IPS-NIHi7 (cell line): ENCODE measurements around the gene ATP10D.
"Not testable (repeated sequence)": the region's sequence is repeated elsewhere in the genome, so short reads cannot be mapped to it uniquely, and the experiment has no call there.

Source experiments
- DNase-seq: peaks from one replicate; pipeline ENCODE4 v3.0.0; 2012; ENCODE audit warnings: mixed read lengths; ENCODE audit errors: extremely low spot score

Gene ATP10D

GRCh38 chr4:47534772-47535171, 49.7 kb downstream of the ATP10D start:
- no peak for DNase-seq

DNA sequence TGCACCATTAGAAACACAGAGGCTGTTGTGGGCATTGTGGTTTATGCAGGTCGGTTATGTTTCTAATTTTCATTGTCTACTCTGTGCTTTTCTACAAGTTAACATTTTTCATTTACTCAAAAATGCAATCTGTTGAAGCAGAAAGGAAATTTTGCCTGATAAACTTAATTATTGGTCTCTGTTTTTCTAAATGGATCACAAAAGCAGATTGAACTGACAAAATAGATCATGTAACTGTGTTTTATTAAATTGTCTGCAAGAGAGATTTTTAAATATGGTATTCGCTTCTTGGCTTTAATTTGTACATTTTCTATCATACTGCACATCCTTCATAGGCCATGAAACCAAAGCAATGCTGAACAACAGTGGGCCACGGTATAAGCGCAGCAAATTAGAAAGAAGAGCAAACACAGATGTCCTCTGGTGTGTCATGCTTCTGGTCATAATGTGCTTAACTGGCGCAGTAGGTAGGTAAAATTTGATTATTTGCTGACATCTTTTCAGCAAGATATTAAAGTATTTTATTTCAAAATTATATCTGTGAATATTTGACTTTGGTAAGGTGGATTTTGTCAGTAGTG, 50.6 kb downstream of the ATP10D start:
- DNase-seq, result no peak

- DNase-seq, result no peak
These were observed 51.9 kb downstream of the ATP10D start for GRCh38 chr4:47536966-47537365.

DNA sequence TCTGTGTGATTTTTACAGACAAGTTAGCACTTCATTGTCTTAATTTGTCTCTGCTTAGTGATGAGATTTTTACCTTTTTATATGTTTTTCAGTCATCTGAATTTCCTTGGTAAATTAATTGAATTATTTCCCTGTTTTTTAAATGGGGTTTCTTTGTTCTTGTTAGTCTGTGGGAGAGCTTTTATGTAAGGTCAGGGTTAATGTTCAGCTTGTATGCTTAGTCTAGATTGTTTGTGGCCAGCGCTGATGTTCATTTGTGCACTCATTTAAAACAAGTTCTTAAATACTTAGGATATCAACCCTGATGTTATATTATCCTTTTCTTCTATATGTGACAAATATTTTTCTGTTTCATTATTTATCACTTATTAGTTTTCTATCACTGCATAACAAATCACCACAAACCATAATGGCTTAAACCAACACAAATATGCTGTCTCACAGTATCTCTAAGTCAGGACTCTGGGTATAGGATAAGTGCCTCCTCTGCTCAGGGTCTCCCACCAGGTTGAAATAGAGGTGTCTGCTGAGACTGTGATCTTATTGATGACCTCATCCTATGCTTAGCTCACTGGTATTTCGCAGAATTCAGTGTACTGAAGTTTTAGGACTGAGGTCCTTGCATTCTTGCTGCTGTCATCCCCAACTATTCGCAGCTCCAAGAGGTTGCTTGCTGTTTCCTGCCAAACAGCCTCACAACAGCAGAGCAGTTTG, 53.2 kb downstream of the ATP10D start:
- DNase-seq, result no peak

- no peak for DNase-seq
These were observed 53.7 kb downstream of the ATP10D start for GRCh38 chr4:47538825-47539154.

GRCh38 chr4:47542640-47543039, 57.6 kb downstream of the ATP10D start:
- DNase-seq, result not testable (repeated sequence)

DNA sequence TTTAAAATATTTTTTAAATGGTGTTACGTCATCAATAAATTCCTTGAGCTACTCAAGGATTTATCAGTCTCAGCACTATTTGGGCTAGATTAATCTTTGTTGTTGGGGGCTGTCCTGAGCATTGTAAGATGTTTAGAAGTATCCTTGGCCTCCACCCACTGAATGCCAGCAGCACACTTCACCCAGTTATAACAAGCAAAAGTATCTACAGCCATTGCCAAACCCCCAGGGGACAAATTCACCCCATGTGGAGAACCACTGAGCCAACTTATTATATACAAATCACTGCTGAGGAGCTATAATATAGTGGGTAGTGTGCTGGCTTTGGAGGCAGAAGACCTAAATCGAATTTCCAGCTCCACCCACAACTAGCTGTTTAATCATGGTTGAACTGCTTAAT, 58.3 kb downstream of the ATP10D start:
- DNase-seq, result no peak

DNA sequence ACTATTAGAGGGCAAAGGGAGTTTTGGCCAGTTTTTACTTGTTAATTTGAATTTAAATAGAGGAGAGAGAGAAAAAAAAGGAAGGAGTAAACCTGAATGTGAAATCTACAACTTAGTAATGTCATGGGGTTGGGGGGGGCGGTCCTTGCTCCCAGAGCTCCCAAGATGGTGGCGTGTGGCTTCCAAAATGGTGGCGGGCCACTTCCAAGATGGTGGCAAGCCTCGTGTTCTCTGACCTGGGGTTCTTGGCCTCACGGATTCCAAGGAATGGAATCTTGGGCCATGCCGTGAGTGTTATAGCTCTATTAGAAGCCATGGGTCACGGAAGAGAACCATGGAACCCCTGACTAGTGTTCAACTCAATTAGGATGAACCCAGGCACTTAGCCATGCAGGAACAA, 65.3 kb downstream of the ATP10D start:
- not testable (repeated sequence) for DNase-seq

DNA sequence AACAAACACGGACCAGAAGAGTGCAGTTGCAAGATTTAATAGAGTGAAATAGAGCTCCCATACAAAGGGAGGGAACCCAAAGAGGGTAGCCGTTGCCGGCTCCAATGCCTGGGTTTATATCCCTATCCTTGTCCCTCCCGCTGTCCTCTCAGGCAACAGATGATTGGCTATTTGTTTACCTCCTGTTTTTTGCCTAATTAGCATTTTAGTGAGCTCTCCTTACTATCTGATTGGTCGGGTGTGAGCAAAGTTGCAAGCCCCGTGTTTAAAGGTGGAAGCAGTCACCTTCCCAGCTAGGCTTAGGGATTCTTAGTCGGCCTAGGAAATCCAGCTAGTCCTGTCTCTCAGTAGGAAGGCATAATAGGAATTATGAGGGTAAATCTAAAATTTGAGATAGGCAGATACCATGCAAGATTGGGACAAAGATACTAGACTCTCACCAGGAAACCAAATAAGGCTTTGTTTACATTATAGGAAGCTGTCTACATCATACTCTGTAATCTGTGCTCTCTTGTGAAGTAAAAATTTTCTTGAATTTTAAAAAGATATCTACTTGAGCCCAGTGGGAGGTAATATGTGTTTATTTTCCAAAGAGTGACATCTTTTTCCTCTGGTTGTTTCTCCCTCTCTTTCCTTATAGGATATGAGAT, 65.9 kb downstream of the ATP10D start:
- DNase-seq, result no peak

- DNase-seq, result no peak
These were observed 66.6 kb downstream of the ATP10D start for GRCh38 chr4:47551682-47552081.

DNA sequence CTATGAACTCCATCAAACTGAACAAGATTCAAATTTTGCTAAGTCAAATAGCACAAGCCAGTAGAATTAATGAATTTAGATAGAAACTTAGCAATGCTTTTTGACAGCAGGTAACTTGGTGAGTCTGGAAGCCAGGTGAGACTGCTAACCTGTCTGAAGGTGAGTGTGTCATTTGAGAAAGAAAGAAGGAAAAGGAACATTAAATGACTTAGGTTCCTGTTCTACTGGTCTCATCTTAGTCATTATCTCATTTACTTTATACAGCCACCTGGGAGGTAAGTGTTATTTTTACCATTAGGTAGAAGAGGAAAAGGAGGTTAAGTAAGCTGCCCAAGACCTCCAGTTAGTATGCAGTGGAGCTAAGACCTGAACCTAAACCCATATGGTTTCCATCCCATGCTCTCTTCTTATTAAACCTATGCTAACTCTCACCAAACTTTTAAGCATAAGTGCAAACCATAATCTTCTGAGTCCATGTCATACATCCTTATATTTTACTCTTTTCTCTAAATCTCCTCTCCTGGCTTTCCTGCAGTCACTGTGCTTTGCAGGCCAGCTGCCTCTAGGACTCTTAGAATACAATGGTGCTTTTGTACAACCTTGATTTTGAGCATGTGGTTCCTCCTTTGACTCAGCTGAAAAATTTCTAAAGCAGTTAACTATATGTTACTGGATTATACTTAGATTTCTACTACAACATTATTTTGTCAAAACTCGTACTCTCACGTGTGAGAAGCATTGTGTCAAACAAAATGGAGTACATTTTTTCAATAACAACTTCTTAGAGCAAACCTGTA, 68.5 kb downstream of the ATP10D start:
- DNase-seq, result no peak

GRCh38 chr4:47555920-47556319, 70.8 kb downstream of the ATP10D start:
- DNase-seq, result not testable (repeated sequence)

DNA sequence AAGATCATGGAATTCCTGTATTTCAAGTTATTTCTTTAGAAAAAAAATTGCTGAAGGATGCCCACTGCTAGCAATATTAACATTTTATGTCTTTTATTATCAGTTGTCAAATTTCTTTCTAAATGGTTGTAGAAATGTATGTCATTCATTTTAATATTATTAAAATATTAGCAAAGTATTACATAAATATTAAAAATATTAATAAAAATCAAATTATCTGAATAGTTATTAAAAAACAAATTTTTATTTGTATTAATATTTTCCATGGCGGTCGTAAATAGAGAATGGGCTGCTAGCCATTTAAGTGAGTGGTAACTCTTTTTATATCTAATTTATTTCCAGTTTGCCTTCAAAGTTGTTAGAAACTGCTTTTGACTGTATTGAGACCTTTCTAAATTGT, 72.2 kb downstream of the ATP10D start:
- DNase-seq, result no peak

DNA sequence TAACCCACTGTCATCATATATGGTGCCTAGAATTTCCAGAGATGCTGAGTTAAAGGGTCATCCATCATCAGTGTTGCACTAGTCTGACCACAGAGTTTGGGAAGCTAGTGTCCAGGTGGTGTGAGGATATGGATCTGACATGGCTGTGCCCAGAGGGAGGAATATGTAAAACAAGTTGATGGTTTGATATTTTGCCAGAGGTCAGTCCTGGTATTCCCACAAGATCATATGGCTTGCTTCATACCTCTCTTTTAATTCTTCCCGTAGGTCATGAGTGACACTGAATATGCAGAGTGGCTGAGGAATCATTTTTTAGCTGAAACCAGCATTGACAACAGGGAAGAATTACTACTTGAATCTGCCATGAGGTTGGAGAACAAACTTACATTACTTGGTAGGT, 75.6 kb downstream of the ATP10D start:
- DNase-seq, result no peak

GRCh38 chr4:47561331-47561730, 76.3 kb downstream of the ATP10D start:
- DNase-seq, result no peak

- no peak for DNase-seq
These were observed 77.2 kb downstream of the ATP10D start for GRCh38 chr4:47562297-47562696.

GRCh38 chr4:47566566-47566965, 81.5 kb downstream of the ATP10D start:
- DNase-seq, result no peak

- DNase-seq, result no peak
These were observed 81.9 kb downstream of the ATP10D start for GRCh38 chr4:47566969-47567368.

GRCh38 chr4:47567511-47567910, 82.4 kb downstream of the ATP10D start:
- DNase-seq, result no peak

- DNase-seq, result no peak
These were observed 85.7 kb downstream of the ATP10D start for GRCh38 chr4:47570816-47571215.

- DNase-seq, result no peak
These were observed 87.9 kb downstream of the ATP10D start for GRCh38 chr4:47572981-47573380.

- no peak for DNase-seq
These were observed 92.9 kb downstream of the ATP10D start for GRCh38 chr4:47577779-47578553.
